OCI-LY1 (cell line): Measurements from ENCODE around the gene ARMC9.
"Not testable (repeated sequence)": the region's sequence is repeated elsewhere in the genome, so short reads cannot be mapped to it uniquely, and the experiment has no call there.

Source experiments
- EZH2 ChIP-seq: fragments of 200-600 bp; sonication (generic), shearing (Covaris generic); IDR thresholded peaks from 2 replicates; pipeline ENCODE4 v1.8.0; 2017; ENCODE audit warnings: borderline replicate concordance, mixed run types, mild to moderate bottlenecking, antibody characterized with exemption, low read length, moderate library complexity, mixed read lengths
- TF ChIP-seq, protein P1 (sequence below): fragments of 200-600 bp; sonication (generic), shearing (Covaris generic); IDR thresholded peaks from 2 replicates; pipeline ENCODE4 v1.5.1; 2017; ENCODE audit warnings: mild to moderate bottlenecking, antibody characterized with exemption, low read length, moderate library complexity, mixed read lengths

- TF ChIP-seq, protein P1, sequence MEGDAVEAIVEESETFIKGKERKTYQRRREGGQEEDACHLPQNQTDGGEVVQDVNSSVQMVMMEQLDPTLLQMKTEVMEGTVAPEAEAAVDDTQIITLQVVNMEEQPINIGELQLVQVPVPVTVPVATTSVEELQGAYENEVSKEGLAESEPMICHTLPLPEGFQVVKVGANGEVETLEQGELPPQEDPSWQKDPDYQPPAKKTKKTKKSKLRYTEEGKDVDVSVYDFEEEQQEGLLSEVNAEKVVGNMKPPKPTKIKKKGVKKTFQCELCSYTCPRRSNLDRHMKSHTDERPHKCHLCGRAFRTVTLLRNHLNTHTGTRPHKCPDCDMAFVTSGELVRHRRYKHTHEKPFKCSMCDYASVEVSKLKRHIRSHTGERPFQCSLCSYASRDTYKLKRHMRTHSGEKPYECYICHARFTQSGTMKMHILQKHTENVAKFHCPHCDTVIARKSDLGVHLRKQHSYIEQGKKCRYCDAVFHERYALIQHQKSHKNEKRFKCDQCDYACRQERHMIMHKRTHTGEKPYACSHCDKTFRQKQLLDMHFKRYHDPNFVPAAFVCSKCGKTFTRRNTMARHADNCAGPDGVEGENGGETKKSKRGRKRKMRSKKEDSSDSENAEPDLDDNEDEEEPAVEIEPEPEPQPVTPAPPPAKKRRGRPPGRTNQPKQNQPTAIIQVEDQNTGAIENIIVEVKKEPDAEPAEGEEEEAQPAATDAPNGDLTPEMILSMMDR: not testable (repeated sequence)
- not testable (repeated sequence) for TF ChIP-seq EZH2
Observed at GRCh38 chr2:231178805-231179204, 19.6 kb upstream of the ARMC9 start.
